Measurements from ENCODE around the gene AGXT2.
A peak's percentile ranks its signal among the peaks of the same experiment; 100 is the strongest.
"Not testable (repeated sequence)": the region's sequence is repeated elsewhere in the genome, so short reads cannot be mapped to it uniquely, and the experiment has no call there.

AGXT2 gene

DNA sequence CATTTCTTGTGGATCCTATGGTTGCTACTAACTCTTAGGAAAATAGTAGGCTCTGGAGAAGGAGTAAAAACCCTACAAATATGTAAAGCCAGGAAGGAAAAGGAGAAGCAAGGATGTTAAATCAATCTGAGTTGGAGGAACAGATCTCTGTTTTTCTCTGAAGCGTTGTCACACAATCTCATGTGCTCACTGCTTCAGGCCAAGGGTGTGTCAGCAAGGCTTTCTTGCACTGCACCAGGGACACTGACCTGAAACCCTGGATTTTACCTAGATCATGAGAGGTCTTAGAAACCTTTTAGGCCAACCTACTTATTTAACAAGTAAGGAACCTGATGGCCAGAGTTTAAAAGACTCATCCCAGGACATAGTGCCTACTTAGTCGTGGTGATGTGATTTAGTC, 12.5 kb upstream of the AGXT2 start:
- no peak for DNase-seq

GRCh38 chr5:35059251-35059650, 11.5 kb upstream of the AGXT2 start:
- no peak for DNase-seq
- in situ Hi-C loops (cut with HindIII; ENCODE audit: low pct_ligation_motif_present, low pct_unique_long_range_greater_than_20kb, low sequenced_read_pairs), result no loop called here

More for the DNA sequence above, 12.5 kb upstream of the AGXT2 start:
- in situ Hi-C loops (cut with HindIII; ENCODE audit: low pct_ligation_motif_present, low pct_unique_long_range_greater_than_20kb, low sequenced_read_pairs), result no loop called here

DNA sequence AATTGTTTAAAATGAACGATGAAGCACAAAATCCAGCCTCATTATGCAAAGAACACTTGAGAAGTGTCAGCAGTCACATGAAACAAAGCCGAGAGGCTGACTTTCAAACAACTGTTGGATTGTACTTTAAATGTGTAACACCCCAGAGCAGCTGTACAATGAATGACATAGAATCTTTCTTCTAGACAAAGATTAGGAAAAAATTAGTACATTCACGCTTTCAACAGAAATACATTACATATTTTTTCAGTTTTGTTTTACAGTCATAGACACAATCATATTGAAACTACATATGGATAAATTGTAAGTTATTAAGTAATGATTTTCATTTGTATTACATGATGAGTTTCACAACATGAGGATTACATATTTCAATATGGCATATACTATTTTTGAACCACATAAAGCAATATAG, 10.6 kb upstream of the AGXT2 start:
- in situ Hi-C loops (cut with HindIII; ENCODE audit: low pct_ligation_motif_present, low pct_unique_long_range_greater_than_20kb, low sequenced_read_pairs), result no loop called here
- DNase-seq, result no peak

GRCh38 chr5:35056686-35057085, 8.9 kb upstream of the AGXT2 start:
- in situ Hi-C loops (cut with HindIII; ENCODE audit: low pct_ligation_motif_present, low pct_unique_long_range_greater_than_20kb, low sequenced_read_pairs), result no loop called here
- no peak for DNase-seq

DNA sequence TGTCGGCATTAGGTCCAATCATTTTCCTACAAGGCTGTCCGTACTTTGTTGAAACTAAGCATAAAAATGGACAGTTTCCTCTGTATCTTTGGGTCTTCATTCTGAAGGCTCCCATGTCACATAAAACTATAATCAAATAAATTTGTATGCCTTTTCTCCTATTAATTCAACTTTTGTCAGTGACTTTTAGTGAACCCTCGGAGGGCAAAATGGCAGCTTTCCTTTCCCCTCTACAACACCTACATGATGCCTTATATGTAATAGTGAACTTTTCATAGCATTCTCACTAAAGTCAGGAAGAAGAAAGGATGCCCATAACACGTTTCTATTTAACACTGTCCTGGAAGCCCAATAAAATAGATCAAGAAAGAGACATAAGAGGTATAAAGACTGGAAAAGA, 5.1 kb upstream of the AGXT2 start:
- no peak for DNase-seq
- in situ Hi-C loops (cut with HindIII; ENCODE audit: low pct_ligation_motif_present, low pct_unique_long_range_greater_than_20kb, low sequenced_read_pairs), result no loop called here

- no peak for DNase-seq
- in situ Hi-C loops (cut with HindIII; ENCODE audit: low pct_ligation_motif_present, low pct_unique_long_range_greater_than_20kb, low sequenced_read_pairs), result no loop called here
Measured at GRCh38 chr5:35050541-35051126, 2.9 kb upstream of the AGXT2 start.

DNA sequence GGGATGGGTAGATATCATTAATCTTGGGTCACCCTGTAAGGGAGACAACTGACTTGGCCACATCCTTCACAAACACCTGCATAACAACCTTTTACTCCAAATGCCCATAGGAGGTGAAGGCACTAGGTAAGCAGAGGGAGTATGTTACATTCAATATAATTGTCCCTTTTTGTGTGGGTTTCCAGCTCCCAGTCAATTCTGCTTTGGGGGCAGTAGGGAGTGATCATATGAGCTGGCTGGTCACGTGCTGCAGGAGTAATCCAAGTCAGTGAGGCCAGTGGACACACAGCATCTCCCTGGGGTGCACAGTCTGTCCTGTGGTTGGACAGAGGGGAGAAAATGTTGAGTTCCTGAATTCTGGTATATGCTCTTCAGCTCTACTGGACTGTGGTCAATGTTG, 1.2 kb upstream of the AGXT2 start:
- DNase-seq, result no peak
- in situ Hi-C loops (cut with HindIII; ENCODE audit: low pct_ligation_motif_present, low pct_unique_long_range_greater_than_20kb, low sequenced_read_pairs), result no loop called here

DNA sequence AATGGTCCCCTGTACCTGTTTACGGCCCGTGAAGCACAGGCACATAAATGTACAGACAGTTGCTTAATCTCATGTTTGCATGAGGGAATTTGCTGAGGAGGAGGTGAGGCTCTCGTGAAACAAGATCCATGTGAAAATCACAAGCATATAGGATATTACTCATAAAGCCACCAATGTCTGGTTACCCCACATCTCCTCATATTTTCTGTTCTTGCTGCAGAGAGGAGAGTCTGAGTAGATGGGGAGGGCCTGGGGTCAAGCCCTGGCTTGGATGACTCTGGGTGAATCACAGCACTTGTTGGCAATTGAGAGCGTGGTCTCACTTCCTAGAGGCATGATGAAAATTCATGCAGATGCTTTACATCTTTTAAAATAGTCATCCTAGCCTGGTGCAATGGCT, 975 bp downstream of the AGXT2 start:
- peak; percentile 11 for DNase-seq
- in situ Hi-C loops (cut with HindIII; ENCODE audit: low pct_ligation_motif_present, low pct_unique_long_range_greater_than_20kb, low sequenced_read_pairs), result no loop called here

DNA sequence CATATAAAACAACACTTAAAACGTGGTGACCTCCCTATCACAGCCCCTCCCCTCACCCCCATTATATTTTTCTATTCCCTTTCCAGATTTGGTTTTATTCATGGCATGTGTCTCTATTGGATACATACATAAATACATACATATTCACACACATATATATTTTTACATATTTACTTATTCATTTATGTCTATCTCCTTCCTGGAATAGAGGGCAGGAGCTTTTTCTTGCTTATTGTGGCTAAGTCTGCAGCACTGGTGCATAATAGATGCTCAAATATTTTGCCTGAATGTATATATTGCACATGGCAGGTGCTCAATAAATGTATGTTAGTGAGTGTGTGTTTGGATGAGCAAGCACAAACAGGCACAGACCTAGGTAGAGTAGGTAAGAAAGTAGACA, 2.5 kb downstream of the AGXT2 start:
- no peak for DNase-seq
- in situ Hi-C loops (cut with HindIII; ENCODE audit: low pct_ligation_motif_present, low pct_unique_long_range_greater_than_20kb, low sequenced_read_pairs), result no loop called here

DNA sequence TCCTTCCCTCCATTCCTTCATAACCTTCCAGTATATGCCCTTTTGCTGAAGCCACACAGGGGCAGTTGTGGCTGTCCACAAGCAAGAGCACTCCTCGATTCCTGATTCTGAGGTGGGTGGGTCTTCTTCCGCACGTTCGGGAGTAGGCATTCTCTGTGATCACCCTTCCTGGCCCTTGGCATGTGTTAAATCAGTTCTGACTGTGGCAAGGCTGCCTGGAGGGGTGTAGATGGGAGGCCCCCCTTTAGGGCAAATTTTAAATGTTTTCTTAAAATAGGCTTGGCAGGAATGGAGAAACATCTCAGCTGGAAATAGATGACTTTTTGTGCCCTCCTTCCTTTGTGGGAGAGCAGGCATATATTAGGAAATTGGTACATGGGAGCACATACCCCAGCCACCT, 3.1 kb downstream of the AGXT2 start:
- in situ Hi-C loops (cut with HindIII; ENCODE audit: low pct_ligation_motif_present, low pct_unique_long_range_greater_than_20kb, low sequenced_read_pairs), result no loop called here

DNA sequence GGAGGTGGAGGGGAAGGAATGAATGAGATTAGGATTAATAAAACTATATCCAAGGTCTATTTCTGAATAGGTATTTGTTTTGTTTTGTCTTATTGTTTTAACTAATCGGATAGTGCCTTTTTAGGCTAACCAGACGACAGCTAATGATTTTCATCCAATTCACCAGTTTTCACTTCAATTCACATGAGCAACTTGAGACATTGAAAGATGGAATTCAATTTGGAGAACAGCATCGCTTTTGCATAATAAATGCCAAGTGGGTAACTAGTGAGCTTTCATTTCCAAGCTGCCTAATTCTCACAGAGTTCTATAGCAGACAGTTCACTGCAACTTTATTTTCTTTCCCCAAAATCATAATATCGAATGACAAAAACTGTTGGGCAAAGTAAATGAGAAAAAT, 5.0 kb downstream of the AGXT2 start:
- DNase-seq, result no peak
- in situ Hi-C loops (cut with HindIII; ENCODE audit: low pct_ligation_motif_present, low pct_unique_long_range_greater_than_20kb, low sequenced_read_pairs), result no loop called here

More for the DNA sequence above, 3.1 kb downstream of the AGXT2 start:
- no peak for DNase-seq

- in situ Hi-C loops (cut with HindIII; ENCODE audit: low pct_ligation_motif_present, low pct_unique_long_range_greater_than_20kb, low sequenced_read_pairs), result no loop called here
- no peak for DNase-seq
Measured at GRCh38 chr5:35041261-35041660, 6.5 kb downstream of the AGXT2 start.

GRCh38 chr5:35038891-35039290, 8.9 kb downstream of the AGXT2 start:
- in situ Hi-C loops (cut with HindIII; ENCODE audit: low pct_ligation_motif_present, low pct_unique_long_range_greater_than_20kb, low sequenced_read_pairs), result no loop called here
- DNase-seq, result no peak

DNA sequence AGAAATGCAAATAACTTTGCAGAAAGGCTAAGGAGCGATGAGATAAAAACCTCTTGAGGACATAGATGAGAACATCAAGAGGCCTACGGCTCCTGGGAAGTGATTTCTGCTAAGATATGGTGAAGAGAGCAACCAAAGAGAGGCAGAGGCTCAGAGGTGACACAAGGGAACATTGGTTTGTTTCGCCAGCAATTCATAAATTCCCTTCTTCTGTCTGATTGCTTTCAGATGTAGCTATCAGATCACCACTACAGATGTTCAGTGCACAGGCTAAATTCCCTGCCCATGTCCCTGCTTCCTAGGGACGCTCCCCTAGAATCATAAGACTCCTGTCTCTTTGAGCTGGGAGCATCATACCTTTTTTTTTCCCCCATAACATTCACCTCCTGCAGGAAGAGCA, 11.2 kb downstream of the AGXT2 start:
- in situ Hi-C loops (cut with HindIII; ENCODE audit: low pct_ligation_motif_present, low pct_unique_long_range_greater_than_20kb, low sequenced_read_pairs), result no loop called here

GRCh38 chr5:35035929-35036328, 11.8 kb downstream of the AGXT2 start:
- DNase-seq; in situ Hi-C loops (cut with HindIII; ENCODE audit: low pct_ligation_motif_present, low pct_unique_long_range_greater_than_20kb, low sequenced_read_pairs): not testable (repeated sequence)

More for the DNA sequence above, 11.2 kb downstream of the AGXT2 start:
- DNase-seq, result no peak

DNA sequence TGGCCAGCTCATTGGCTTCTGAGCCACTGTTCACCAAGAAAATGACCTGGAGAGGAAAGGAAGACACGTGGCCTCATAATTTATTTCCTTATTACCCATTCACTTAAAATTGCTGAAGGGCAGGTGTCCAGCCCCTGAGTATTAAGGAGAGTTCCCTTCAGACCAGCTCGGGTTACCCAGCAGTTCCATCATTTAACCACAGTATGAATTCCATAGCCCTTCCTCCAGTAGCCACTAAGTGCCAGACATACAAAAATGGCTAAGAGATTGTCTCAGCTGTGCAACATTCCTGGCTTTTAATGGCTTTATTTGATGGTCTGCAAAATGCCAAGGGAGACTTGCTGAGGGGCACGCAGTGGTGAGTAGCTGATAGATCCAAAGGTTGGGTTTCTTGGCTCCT, 12.5 kb downstream of the AGXT2 start:
- in situ Hi-C loops (cut with HindIII; ENCODE audit: low pct_ligation_motif_present, low pct_unique_long_range_greater_than_20kb, low sequenced_read_pairs), result no loop called here
- DNase-seq, result no peak

- DNase-seq, result no peak
- in situ Hi-C loops (cut with HindIII; ENCODE audit: low pct_ligation_motif_present, low pct_unique_long_range_greater_than_20kb, low sequenced_read_pairs), result no loop called here
Measured at GRCh38 chr5:35032356-35032755, 15.4 kb downstream of the AGXT2 start.

DNA sequence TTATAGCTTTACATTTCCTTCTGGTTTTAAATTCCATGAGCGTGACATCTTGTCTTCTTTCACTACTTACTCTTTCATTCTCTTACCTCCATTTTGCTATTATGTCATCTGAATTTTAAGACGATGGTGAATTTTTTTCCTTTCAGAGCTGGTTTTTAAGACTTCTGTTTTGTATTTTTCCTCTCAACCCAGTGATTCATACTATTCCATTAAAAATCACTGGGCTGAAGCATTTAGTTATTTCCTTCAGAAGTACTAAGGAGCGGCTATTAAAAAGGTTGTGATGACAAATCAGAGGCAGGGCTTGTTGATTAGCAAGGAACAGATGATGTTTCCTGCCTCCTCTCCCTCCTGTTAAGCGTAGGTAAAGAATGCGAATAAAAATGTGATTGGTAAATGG, 16.5 kb downstream of the AGXT2 start:
- peak; percentile 41 for DNase-seq
- in situ Hi-C loops (cut with HindIII; ENCODE audit: low pct_ligation_motif_present, low pct_unique_long_range_greater_than_20kb, low sequenced_read_pairs), result no loop called here

DNA sequence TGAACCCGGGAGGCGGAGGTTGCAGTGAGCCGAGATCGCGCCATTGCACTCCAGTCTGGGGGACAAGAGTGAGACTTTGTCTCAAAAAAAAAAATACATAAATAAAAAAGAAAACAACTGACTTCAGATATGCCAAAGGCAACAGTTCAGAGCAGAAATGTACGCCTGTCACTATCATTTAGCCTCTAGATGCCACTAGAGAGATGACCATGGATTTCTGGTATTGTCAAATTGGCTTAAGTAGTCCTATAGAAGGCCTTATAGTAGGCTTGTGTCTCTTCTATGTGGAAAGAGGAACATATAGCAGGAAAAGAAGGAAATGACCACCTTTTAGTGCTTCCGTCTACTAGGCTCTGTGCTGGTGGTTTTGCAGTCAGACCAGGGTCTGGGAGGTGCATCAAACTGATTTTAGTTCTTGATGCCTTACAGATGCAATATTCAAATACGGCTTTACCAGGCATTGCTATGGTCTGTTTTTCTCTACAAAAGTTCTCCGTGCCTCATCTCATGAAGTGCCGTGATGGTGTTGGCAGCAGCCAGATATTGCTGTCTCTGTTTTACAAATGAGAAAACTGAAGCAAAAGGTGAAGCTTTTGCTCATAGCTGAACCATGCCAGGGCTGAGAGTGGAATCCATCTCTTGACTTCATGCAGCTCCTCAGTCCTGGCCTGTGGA, 17.2 kb downstream of the AGXT2 start:
- in situ Hi-C loops (cut with HindIII; ENCODE audit: low pct_ligation_motif_present, low pct_unique_long_range_greater_than_20kb, low sequenced_read_pairs), result no loop called here
- DNase-seq, result no peak

DNA sequence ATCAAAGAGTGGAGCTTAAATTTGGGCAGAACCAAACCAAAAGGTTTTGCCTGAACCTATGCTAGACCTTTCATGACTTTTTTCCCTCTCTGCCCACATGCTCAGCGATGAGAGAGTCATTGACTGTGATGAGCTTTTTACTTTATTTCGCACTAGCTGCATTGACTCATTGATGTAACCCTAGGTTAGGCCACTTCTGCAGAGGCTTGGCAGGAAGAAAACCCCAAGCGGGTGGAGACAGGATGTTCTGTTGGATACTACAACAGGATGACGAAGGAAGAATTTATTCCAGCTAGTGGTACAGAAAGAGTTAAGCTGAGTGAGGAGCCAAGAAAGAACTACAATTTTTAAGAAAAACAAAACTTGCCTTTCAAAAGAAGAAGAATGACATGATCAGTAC, 18.4 kb downstream of the AGXT2 start:
- in situ Hi-C loops (cut with HindIII; ENCODE audit: low pct_ligation_motif_present, low pct_unique_long_range_greater_than_20kb, low sequenced_read_pairs), result no loop called here
- peak; percentile 33 for DNase-seq

Data from ACHN (cell line).